Activated CD4-positive, CD25-positive, alpha-beta regulatory T cell treated with anti-CD3 and anti-CD28 coated beads, Interleukin-2, amount 50 U/mL, for 72 hours (primary cell): ENCODE results near the gene PDE8A.

Experiments used
- DNase-seq: peaks from one replicate; pipeline ENCODE4 v3.0.0; 2021

PDE8A gene

DNA sequence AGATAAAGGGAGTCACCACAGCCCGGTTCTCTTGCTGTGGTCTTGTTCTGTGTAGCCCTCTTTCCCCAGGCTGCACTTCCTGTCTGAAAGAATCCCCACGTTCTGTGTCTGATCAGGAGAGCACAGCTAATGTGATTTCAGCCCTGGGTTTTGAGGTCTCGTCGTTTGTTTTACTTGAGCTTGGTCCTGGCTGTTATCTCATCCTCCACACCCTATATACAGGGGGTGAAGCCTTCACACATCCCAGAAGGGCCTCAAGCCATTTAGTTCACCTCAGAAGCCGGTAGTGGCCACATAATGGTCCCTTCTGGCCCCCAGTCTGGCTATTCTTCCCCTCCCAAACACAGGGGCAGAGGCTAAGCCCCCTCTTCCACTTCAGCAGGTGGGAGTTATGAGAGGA lies 115.6 kb downstream of the PDE8A start:
- DNase-seq = no peak

DNA sequence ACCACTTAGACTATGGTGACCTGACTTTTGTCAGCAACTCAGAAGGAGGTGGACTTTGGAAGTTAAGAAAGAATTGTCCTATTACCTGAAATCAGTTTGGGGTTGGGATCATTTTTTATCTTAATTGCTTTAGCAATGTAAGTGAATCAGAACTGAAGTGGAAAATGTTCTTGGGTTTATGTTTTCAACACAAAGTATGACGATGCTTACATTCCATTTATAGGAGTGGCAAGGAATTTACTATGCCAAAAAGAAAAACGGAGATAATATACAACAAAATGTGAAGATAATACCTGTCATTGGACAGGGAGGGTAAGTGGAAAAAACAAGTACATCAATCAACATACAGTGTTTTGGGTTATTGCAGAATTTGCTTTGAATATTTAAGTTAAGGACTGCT lies 116.1 kb downstream of the PDE8A start:
- DNase-seq = no peak

DNA sequence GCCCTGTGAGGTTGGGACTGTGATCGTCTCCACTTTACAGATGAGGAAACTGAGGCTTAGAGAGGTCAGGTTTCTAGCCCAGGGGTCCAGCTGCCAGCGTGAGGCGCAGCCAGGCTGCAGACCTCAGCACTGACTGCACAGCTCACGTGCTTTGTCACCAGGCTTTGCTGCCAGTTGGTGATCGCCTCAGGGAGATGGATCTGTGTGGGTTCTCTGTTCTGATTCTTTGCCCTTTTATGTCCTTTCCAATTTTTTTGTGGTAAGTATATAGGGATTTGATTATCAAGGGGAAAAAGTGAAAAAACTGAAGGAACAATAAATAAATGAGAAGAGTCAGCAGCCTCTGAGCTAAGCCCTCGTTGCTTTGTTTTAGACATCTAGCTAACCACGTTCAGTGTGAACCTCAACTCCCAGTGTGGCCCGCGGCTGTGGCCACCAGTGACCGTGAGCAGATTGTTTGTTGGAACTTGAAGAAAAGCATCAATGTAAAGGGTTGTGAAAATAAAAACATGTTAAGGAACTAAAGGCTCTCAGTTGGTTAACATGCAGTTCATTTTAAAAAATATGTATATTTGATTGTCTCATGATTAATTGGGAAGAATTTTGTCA lies 117.6 kb downstream of the PDE8A start:
- DNase-seq = no peak

DNA sequence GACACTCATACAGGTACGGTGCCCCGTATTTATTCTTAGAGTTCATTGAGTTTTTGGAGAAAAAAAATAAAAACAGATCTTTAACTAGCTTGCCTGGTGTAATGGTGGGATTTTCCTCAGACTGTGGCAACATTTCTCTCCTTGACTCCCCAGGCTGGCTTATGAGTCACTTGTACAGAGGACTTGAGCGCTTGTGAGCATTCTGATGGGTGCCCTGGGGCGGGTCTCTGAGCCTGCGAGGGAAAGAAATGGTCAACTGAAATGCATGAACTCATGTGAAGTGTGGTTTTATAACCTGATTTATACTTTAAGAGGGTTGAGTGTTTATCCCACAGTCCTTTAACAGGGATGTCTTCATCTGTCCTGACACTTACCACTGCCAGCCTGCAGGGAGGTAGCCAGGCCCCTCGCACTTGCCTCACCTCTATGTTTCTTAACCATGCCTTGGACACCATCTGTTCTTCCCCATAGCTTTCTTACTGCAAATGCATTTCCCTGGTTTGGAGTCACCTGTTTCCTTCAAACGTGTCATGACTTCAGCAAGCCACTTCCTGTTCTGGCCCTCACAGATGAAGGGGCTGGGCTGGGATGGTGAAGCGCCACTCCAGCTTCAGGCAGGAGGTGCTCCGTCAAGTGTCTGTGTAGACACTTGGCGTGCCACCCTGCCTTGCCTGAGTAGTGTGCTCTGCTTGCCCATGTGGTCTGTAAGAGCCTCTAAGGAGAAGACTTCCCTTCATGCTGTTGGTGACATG lies 118.7 kb downstream of the PDE8A start:
- no peak for DNase-seq

DNA sequence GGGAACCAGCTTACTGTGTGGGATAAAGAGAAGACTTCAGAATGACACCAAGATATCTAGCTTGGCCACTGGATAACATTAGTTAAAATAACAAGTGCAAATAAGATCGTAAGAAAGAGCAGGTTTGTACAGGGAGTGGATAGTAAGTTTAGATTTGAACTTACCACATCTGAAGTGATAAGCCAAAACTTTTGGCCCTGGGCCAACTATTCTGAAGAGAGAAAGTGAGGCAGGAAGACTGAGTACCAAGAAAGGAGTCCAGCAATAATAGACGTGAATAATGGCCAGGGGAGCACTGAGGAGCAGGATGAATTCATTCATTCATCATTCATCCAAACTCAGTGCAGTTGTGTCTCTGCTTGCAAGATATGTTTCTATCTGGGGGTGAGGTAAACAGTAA lies 122.9 kb downstream of the PDE8A start:
- DNase-seq = no peak

DNA sequence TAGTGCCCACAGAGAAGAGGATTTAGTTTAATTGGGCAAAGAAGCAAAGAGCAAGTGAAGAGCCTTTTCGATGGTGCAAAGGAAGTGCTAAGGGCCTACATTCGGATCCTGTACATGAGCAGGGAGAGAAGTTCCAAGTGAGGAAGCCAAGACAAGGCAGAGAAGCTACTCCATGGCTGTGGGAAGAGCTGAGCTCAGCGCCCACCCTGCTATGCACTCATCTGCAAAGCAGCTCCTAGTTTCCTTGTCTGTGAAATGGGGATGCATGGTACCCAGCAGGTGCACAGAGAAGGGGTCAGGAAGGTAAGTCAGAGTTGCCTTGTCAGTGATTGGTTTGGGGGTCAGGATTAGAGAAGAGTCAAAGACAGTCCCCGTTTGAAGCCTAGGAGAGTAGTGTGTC lies 126.5 kb downstream of the PDE8A start:
- DNase-seq = no peak

DNA sequence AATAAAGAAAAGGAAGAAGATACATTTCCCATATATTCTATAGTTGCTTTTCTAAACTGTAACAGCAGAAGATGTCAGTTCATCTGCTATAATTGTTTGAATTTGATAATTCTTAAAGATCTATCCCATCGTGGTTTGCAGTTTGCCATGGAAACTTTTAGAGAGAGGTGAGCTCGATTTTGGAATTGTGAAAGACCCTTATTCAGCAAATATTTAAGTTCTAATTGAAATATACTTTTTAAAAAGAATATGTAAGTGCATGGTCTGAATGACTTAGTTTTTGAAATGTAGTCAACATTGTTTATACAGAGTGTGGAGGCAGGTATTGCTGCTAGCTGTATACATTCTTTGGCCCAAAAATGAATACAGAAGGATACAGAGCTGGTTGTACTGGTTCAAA lies 127.7 kb downstream of the PDE8A start:
- no peak for DNase-seq

DNA sequence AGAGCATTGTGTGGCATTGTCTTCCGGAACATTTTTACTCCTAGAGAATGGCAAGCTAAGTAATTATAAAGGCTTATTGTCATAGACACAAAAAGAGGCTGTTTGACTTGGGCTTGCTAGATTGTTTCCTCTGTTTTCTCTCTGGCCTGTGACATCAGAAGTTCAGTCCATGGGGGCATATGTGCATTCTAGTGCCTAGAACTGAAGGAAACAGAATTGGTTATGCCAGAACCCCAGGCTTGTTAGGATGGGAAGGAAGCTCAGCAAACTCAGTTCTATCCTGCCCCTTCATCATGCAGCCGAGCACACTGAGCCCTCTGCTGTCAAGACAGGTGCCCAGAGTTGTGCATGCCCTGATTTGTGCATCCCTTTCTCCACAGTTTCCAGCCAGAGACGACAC lies 131.3 kb downstream of the PDE8A start:
- no peak for DNase-seq

DNA sequence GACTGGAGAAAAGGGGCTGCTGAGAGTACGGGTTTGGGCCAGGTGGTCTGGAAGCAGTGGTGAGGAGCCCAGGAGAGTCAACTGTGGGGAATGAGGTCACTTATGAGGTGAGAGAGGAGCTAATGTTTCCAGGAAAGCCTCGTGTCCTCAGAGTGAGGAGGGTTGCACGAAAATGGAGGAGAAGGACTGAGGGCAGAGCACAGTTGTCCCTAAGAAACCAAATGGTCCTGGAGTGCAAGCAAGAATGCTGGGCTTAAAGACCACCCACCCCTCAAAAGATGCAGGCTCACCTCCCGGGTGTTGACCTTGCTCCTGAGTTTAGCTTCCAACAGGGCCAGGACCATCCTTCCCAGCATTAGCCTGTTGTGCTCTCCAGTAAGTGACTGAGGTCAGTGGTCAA lies 133.2 kb downstream of the PDE8A start:
- DNase-seq = no peak

DNA sequence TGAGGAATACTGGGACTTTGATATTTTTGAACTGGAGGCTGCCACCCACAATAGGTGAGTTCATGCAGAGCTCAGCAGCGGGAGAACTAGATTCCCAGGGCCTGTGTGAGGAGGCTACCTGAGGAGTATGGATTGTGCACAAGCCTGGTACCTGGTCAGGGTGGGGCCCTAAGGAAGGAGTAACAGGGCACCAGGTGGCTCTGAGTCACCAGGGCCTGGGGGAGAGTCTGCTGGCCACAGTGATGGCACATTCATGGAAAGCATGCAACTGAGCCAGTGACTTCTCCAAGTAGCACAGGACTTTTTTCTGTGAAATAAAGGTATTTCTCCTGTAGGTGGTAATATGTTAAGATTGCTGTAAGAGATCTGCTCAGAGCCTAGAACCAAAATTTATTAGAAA lies 134.4 kb downstream of the PDE8A start:
- no peak for DNase-seq

DNA sequence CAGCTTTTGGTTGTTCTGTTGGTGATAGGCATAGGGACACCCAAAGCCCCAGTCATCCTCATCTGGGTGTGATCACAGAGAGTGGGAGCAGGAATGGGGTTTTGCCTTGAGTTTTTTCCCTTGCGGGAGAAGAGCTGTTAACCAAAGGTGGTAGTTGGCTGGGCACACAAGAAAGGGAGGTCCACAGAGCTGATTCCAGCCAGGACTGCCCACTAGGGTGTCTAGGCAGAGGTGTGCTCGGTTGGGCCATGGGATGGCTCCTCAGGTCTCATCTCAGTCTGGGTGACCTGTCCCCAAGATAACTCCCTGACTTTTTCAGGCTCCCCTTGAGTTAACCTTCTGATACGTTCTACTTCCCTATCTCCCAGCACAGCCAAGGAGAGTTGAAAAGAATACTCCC lies 134.8 kb downstream of the PDE8A start:
- no peak for DNase-seq

DNA sequence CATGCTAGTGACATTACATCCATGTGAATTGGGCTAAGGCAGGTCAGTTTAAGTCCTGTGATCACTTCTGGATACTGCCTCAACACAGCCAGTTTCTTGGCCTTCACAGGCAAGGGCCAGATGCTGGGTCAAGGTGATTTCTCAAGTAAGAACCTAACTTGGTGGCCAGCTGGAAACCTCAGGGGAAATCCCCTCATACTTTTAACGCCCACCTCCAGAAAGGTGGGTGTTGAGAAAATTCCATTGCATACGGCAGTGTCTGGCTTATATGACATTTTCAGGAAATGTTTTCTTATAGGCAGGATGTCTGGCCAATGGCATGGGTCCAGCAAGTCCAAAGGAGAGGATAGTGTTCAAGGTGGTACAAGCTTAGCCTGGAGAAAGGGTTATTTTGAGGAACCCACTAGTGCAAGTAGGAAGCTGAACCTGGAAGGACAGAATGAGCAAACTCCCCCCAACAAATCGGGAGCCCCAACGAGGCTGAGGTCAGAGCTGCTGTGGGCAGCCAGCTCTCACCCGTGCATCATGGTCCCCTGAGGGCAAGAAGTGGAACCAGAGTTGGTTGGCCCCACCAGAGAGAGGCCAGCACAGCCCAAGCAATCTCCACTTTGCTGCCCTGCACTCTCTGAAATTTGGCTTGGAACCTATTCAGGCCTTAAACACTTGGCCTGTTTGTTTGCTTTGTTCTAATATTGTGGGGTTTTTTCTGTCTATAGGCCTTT lies 135.4 kb downstream of the PDE8A start:
- DNase-seq = no peak

DNA sequence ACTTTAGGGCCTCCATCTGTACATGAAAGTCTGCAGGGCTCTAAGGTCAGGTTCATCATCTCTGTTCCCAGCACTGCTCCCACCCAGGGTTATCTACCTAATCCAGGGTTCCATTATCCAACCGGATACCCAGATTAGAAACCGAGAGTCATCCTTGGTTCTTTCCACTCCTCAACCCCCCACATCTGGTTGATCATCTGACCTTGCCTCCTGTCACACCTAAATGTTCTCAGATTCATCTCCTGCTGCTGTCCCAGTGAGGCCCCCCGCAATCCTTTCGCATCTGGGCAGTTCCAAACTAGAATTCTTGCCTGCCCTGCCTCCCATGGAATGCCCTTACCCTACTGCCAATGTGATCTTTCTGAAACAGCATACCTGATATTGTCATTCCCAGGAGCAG lies 136.5 kb downstream of the PDE8A start:
- DNase-seq = no peak

DNA sequence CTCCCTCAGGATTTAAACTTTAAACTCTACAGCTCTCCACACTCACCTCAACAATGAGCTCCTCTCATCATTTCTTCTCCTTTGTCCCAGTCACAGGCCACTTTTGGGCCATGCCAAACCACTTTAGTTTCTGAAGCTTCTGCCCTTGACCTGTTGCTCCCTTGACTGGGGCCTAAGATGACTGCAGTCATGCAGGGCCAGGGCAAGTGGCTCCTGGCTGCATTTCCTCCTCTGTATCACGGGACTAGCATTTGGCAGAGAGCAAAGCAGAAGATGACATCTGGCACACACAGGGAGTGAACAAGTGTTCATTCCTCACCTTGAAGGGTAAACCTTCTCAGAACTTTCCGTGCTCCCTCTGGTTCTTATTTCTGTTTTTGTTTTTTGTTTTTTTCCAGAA lies 136.9 kb downstream of the PDE8A start:
- DNase-seq = no peak

DNA sequence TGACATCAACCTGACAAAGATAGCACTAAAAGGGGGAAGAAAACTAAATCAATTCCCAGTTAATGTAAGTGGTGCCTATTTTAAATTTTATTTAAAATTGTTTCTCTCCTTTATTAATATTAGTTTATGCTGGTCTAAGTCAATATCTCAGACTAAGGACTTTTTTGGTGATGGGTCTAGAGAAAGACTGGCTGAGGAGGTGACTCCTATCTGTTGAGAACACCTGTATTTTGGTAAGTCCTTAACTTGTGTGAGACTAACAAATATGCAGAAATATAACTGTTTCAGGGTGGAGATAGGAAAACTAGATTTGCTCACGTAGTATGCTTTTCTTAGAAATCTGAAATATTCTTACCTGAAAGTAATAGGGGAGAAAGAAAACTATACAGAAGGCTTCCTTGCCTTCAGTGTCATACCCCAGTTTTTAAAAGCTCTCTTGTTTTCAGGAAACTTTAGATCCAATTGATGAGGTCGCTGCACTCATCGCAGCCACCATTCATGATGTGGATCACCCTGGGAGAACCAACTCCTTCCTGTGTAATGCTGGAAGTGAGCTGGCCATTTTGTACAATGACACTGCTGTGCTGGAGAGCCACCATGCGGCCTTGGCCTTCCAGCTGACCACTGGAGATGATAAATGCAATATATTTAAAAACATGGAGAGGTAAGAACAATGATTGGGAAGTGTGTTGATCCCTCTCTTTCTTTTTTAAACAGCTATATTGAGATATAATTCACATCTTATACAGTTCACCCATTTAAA lies 138.9 kb downstream of the PDE8A start:
- no peak for DNase-seq

DNA sequence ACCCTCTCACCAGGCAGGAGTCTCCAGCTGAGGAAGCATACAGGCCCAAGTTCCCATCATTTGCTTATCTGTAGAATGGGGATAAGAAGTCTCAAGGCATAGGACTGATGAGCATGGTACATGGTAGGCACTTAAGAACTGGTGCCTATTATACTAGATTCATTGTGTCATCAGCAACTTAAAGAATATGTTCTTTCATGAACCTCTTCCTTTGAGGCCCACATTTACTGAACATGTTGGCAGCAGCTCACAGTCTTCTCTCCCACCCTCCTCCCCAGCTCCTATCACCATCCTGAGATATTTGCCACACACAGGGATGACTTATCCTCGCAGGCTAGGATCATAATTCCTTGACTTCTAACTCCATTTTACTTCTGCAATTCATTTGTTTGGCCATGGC lies 142.5 kb downstream of the PDE8A start:
- no peak for DNase-seq

DNA sequence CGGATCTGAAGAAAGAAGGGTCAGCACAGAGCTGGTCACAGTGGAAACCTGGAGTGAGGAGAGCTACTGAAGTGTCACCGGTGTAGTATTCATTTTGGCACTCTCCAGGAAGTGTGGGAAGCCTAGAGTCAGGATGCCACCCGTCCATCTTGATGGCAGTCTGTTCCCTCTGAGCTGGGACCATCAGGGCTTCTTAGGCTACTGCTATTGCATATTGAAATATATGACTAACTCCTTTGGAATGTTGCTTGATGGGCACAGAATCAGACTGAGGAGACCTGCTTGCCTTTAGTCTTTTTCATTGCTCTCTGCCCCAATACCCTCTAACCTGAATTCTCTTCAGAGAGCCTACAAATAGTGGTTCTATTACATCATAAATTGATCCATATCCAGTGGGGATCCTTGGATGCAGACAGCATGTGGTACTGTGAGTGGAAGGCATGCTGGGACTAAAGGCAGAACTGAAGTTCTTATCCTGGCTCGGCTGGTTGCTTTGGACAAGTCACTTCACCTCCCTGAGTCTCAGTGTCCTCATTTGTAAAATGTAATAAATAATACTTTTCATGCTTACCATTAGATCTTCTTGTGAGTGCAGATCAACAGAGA lies 143.5 kb downstream of the PDE8A start:
- no peak for DNase-seq

DNA sequence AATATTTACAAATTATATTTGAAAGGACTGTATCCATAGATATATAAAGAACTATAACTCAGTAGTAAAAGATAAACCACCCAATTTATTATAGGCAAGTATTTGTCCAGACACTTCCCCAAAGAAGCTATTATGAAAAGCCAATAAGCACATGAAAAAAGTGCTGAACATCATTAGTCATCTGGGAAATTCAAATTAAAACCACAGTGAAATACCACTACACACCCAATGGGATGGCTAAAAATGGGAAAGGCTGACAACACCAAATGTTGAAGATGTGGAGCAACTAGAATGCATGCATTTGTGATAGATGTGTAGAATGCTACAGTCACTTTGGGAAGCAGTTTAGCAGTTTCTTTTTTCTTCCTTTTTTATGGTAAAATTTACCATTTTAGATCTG lies 147.0 kb downstream of the PDE8A start:
- DNase-seq = no peak

DNA sequence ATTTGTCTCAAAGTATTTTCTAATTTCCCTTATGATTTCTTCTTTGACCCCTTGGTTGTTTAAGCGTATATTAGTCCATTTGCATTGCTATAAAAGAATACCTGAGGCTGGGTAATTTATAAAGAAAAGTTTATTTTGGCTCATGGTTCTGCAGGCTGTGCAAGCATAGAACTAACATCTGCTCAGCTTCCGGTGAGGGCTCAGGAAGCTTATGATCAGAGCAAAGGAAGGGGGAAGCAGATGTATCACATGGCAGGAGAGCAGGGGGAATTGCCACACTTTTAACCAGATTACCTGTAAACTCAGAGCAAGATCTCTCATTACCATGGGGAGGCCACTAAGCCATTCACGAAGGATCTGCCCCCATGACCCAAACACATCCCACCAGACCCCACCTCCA lies 148.2 kb downstream of the PDE8A start:
- DNase-seq = no peak

DNA sequence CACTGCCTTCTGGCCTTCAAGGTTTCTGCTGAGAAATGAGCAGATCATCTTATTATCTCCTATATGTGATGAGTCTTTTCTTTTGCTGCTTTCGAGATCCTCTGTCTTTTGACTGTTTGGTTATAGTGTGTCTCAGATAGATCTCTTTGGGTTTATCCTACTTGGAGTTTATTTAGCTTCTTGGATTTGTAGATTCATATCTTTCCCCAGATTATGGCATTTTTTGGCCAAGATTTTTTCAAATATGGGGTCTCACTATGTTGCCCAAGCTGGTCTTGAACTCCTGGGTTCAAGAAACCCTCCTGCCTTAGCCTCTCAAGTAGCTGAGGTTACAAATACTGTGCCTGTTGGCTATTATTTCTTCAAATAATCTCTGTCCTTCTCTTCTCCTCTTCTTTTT lies 150.3 kb downstream of the PDE8A start:
- DNase-seq = no peak

DNA sequence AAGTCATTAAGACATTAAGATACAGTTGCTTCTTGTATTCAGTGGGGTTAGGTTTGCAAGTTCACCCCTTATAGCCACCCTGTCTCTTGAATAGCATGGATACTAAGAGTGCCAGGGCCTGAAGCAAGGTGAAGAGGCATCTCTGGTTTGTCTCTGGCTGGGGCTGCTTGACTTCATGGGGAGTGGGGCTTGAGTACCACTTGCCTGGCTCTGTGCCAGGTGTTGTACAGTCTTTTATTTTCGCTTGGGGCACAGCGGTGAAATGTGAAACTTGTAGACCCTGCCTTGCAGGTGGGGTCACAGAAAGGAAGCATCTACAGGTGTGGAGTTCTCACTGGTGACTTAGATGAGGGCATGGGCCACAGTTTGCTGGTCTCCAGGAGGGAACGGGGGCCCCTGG lies 152.1 kb downstream of the PDE8A start:
- no peak for DNase-seq

DNA sequence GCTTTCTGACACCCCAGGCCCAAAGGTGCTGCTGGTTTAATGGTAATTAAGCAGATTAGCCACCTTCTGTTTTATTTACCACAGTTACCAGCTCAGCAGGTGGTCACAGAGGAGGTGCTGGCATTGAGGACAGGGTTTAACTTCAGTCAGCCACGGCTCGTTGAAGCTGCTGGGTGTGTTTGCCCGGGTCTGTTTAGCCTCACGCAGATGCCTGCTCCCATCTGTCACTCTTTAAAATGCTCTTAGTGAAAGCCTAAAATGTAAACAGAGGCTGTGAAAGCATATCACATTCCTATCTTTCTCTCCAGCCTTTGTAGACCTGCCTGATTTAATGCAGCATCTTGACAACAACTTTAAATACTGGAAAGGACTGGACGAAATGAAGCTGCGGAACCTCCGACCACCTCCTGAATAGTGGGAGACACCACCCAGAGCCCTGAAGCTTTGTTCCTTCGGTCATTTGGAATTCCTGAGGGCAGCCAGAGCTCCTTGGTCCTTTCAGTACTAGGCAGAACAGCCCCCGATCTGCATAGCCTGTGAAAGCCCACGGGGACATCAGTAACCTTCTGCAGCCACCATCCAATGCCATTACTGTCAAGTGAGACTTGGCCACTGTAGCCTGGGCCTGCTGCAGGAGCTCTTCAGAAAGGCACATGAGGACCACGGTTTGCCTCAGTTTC lies 156.0 kb downstream of the PDE8A start:
- DNase-seq = no peak

DNA sequence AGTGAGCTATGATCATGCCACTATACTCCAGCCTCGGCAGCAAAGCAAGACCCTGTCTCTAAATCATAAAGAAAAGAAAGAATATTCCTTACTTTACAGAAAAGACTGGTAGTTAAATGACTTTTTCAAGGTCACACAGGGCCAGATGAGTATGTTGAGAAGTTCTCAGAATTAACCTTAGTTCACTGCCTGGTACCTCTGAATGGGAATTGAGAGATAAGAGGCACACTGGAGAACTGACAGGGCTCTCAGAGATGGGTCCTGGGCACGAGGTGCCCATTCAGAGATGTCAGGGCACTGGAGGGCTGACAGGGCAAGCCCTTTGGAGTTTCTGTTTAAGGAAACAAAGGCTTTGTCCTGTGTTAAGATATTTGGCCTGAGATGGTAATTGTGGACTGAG lies 157.7 kb downstream of the PDE8A start:
- no peak for DNase-seq
